ENCODE measurements around the gene MLNR.

GRCh38 chr13:49171359-49171758, 48.8 kb upstream of the MLNR start:
- TF ChIP-seq CTCF (IDR thresholded peaks at IDR 0.05; ENCODE audit: low read depth, low read length, missing input control) (no peak), JUND (IDR thresholded peaks at IDR 0.05) (no peak), YY1 (IDR thresholded peaks at IDR 0.05) (no peak), RAD21 (IDR thresholded peaks at IDR 0.05) (no peak), REST (IDR thresholded peaks at IDR 0.05) (no peak), MAX (IDR thresholded peaks at IDR 0.05) (no peak), TAF1 (conservative IDR thresholded peaks at IDR 0.05) (no peak), GABPA (IDR thresholded peaks at IDR 0.05 in 1 of 2, conservative IDR thresholded peaks at IDR 0.05 in 1 of 2) (no peak), NR2F2 (IDR thresholded peaks at IDR 0.05) (no peak), RXRA (IDR thresholded peaks at IDR 0.05) (no peak), EGR1 (IDR thresholded peaks at IDR 0.05; ENCODE audit: low read depth in 2 of 2) (no peak), ATF3 (IDR thresholded peaks at IDR 0.05) (no peak), SP1 (IDR thresholded peaks at IDR 0.05) (no peak), FOXA1 (IDR thresholded peaks at IDR 0.05) (no peak)

All from liver (tissue), 3 donors.